Measurements from ENCODE around the gene RESP18. TPM values are rescaled to one million over a fixed set of nuclear protein-coding genes. Genes with fewer than 3 reads are reported as not detected.
A peak's percentile ranks its signal among the peaks of the same experiment; 100 is the strongest.

RESP18 gene
- total RNA-seq, 2 experiments from 2014 or later, result not detected

DNA sequence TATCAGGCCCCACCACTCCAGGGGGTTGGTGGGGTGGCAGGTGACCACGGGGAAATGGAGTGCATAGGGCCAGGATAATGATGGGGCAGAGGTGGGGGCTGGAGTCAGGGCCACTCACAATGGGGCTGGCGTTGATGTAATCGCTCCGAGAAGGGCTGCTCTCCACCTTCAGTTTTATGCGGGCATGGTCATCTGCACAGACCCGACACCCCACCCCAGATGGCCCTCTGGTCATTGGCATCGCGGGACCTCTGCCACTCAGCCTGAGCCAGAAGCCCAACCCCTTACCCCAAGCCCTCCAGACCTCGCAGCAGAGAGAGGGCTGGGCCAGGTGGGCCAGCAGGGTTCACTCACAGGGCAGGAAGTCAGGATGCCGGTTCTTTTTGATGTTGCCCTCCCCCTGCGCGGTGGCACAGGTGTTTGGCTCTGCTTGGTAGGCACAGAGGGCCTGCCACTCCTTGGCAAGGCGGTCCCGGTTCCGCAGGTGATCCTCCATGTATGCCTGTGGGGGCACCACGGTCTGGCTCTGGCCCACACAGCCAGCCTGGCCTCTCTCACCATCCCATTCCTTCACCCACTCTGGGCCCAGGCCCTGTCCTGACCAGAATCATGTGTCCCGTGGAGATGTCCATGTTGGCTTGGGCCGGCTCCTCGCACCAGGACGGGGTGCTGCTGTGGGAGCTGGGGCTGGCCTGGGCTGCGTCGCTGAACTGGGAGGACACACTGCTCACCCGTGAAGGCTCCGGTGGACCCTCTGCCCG is 35.7 kb downstream of the RESP18 start:
- H3K4me2 ChIP-seq (ENCODE audit: low read length), result no peak overlapping the region
- intact Hi-C loops (cut with micrococcal nuclease; ENCODE audit: unreplicated experiment), result no loop called here
- H2AFZ ChIP-seq (ENCODE audit: low read length), result no peak overlapping the region
- ChIA-PET CTCF (ENCODE audit: unreplicated experiment) (no interaction called here), POLR2A (no interaction called here)
- no peak overlapping the region for H3K4me3 ChIP-seq (ENCODE audit: low read depth, low read length, poor library complexity, severe bottlenecking)
- H3K79me2 ChIP-seq (ENCODE audit: insufficient read depth, low read depth, low read length), result no peaks in the 10 kb centered on the region
- BruUV-seq (replicated peaks), result no TSS peak
- H3K9me2 ChIP-seq (ENCODE audit: insufficient read depth, low read length), result no peaks in the 10 kb centered on the region
- peak; percentile 37 for DNase-seq (ENCODE audit: low spot score)
- H3K27ac ChIP-seq (ENCODE audit: low read depth, low read length, poor library complexity, severe bottlenecking), result no peak overlapping the region
- H4K20me1 ChIP-seq (ENCODE audit: insufficient read depth, low read length), result no peaks in the 10 kb centered on the region
- no peaks in the 10 kb centered on the region for H3K9me3 ChIP-seq (ENCODE audit: low read length)
- H3K36me3 ChIP-seq (ENCODE audit: insufficient read depth, low read length), result no peaks in the 10 kb centered on the region
- peaks cover 21% of the 10 kb centered on the region for H3K4me1 ChIP-seq (ENCODE audit: insufficient read depth, low read length, poor library complexity, severe bottlenecking)
- TF ChIP-seq CTCF (conservative IDR thresholded peaks at IDR 0.05; ENCODE audit: low read length) (no peak), EZH2phosphoT487 (IDR thresholded peaks at IDR 0.05; ENCODE audit: borderline replicate concordance, low read depth, low read length) (no peak)

DNA sequence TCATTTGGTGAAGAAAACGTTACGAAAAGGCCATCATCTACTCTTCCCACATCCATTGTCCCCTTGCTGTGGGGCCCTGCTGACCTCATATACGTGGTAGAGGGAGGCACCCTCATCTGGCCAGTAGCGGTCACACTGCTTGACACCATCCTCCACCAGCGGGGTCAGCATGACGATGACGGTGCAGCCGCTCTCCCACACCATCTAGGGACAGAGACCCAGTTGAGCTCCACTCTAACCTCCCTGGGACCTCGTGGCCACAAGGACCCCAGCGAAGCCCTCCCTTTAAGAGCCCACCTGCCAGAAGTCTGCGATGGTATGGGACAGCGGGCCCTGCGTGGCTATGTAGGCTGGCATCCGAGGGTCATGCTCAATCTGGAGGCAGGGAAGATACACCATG is 36.4 kb downstream of the RESP18 start:
- intact Hi-C loops (cut with micrococcal nuclease; ENCODE audit: unreplicated experiment), result no loop called here
- Histone ChIP-seq H3K4me2 (ENCODE audit: low read length) (no peak overlapping the region), H3K79me2 (ENCODE audit: insufficient read depth, low read depth, low read length) (no peaks in the 10 kb centered on the region), H3K4me3 (ENCODE audit: low read depth, low read length, poor library complexity, severe bottlenecking) (no peak overlapping the region), H3K9me3 (ENCODE audit: low read length) (no peaks in the 10 kb centered on the region), H3K9me2 (ENCODE audit: insufficient read depth, low read length) (no peaks in the 10 kb centered on the region), H3K27ac (ENCODE audit: low read depth, low read length, poor library complexity, severe bottlenecking) (no peak overlapping the region), H3K4me1 (ENCODE audit: insufficient read depth, low read length, poor library complexity, severe bottlenecking) (peaks cover 21% of the 10 kb centered on the region), H2AFZ (ENCODE audit: low read length) (no peak overlapping the region), H3K36me3 (ENCODE audit: insufficient read depth, low read length) (no peaks in the 10 kb centered on the region), H4K20me1 (ENCODE audit: insufficient read depth, low read length) (no peaks in the 10 kb centered on the region)
- no peak for DNase-seq (ENCODE audit: low spot score)
- ChIA-PET CTCF (ENCODE audit: unreplicated experiment) (interaction anchor here (1.8 kb wide), 1 partner anchor 18 kb away, joined by 13 read pairs; the partner anchor contains the start of gene DNAJB2), POLR2A (interaction anchor here (1.1 to 3.2 kb wide), 3 partner anchors 17 to 48 kb away, joined by 4 to 13 read pairs (median 6); partner anchors contain the start of genes DNAJB2 and TUBA4B)
- TF ChIP-seq CTCF (conservative IDR thresholded peaks at IDR 0.05; ENCODE audit: low read length) (no peak), EZH2phosphoT487 (IDR thresholded peaks at IDR 0.05; ENCODE audit: borderline replicate concordance, low read depth, low read length) (no peak)
- BruUV-seq (replicated peaks), result no TSS peak
